Superior temporal gyrus (tissue), 1 donor: Measurements from ENCODE around the gene AATF.

Experiments
- DNase-seq: peaks from one replicate; pipeline ENCODE4 v3.0.0-alpha.2; 2016; ENCODE audit errors: extremely low spot score

Gene AATF, protein sequence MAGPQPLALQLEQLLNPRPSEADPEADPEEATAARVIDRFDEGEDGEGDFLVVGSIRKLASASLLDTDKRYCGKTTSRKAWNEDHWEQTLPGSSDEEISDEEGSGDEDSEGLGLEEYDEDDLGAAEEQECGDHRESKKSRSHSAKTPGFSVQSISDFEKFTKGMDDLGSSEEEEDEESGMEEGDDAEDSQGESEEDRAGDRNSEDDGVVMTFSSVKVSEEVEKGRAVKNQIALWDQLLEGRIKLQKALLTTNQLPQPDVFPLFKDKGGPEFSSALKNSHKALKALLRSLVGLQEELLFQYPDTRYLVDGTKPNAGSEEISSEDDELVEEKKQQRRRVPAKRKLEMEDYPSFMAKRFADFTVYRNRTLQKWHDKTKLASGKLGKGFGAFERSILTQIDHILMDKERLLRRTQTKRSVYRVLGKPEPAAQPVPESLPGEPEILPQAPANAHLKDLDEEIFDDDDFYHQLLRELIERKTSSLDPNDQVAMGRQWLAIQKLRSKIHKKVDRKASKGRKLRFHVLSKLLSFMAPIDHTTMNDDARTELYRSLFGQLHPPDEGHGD

GRCh38 chr17:36948717-36949460 is at the start of gene AATF:
AATF (plus strand) TSS chr17:36948954; CDS start chr17:36949126, 172 bp downstream.
- peak; percentile 98 for DNase-seq

DNA sequence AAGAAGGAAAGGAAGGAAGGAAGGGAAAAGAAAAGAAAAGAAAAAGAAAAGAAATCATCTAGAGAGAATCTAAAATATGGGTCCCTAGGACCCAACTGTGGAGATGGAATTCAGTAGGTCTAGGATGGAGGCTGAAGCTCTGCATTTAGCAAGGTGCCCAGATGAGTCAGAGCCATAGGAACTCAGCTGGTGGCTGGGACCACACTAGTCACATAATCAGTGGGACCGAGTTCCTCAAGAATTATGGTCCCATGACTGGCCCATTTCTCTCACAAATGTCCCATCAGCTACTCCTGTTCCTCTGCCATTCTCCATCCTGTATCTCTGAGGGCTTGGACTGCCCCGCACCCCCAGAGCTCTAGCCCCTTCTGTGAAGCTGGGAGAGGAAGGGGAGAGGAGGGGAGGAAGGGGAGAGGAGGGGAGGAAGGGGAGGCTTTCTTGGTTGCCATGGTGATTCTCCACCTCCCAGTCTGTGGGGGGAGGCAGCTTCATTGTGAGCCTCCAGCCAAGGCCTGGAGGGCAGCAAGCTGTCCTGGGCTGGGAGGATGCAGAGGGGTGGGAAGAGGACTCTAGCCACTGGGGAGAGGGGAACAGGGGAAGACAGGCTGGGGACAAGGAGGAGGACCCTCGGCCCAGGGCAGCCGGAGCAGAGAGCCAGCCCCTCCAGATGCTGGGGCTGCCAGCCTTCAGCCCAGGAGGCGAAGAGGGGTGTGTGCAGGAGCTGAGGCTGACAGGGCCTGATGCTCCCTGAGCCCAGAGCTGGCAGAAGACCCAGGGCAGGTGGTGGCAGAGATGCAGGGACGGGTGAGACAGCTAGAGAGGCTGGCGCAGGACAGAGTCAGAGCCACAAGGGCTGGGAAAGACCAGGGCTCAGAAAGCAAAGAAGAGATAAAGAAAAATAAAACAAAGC is 49.2 kb upstream of the AATF start:
- DNase-seq: no peak

GRCh38 chr17:36900160-36900512 is 48.6 kb upstream of the AATF start:
- DNase-seq: no peak

- DNase-seq: no peak
These were observed 47.2 kb upstream of the AATF start for GRCh38 chr17:36901506-36901905.

DNA sequence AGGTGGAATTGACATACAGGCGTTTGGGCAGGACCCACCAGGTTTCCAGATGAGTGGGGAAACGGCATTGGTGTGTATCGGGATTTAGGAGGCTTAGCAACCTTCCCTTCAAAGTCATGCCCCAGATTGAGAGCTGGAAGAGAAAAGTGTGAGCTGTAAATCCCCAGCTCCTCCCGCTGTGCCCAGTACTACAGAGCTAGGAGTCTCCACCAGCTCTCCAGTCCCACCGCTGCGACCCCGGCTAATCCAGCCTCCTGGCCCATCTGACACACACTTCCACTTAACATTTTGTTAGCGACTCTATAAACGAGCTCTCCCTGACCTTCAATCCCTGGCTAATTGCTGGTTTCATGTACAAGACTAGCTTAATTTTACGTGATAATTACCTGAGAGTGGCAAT is 41.3 kb upstream of the AATF start:
- DNase-seq: no peak

DNA sequence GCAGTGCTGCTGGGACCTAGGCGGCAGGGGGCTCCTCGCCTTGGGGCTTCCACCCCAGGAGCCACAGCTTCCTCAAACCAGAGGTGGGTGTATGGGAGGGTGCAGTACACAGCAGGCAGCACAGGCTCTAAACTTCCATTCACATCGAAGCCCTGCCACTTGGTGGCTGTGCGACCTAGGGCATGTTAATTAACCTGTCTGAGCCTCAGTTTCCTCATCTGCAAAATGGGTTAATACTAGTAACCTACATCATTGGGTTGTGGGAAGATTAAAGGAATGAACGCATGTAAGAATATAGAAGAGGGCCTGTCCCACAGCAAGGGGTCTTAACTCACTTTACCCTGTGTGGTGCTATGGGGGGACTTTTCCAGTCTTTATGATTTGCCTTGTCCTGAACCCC is 38.2 kb upstream of the AATF start:
- no peak for DNase-seq

DNA sequence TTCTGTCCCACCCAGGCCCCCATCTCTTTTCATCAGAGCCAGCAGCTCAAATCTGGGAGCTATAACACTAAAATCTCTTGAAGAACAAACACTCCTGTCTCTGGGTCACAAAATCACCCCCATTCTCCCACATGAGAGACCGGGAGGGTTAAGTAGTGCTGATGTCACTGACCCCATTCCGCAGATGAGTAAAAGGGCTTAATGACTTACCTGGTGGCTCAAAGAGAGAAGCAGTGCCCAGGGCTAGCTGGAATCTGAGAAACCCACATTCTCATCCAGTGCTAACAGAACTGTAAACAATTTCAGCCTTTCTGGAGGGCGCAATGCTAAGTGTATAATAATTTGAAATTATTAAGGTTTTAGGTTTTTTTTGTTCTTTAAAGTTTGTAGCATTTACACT is 37.8 kb upstream of the AATF start:
- DNase-seq: no peak

GRCh38 chr17:36913132-36913531 is 35.6 kb upstream of the AATF start:
- DNase-seq: no peak

- DNase-seq: no peak
These were observed 30.5 kb upstream of the AATF start for GRCh38 chr17:36918211-36918691.

DNA sequence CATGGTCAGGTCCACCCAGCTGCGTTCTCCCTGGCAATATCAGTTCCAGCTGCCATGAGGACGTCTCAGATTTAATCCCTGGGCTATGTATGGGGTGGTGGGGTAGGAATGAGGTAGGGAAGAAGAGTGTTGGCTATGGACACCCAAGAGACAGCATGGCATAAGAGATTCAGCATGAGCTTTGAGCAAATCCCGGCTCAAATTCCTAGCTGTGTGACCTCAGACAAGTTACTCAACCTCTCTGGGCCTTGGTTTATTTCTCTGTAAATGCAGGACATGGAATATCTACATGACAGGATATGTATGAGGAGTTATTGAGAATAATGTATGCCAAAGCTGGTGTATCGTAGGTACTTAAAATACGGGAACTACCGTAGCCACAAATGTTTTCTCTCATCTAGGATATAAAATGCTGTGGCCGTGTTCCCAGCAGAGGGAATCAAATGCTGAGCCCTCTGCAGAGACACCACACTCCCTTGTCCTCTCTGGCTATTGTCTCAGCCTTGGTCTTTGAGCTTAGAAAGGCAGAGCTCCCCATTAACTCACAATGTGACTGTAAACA is 29.3 kb upstream of the AATF start:
- no peak for DNase-seq

DNA sequence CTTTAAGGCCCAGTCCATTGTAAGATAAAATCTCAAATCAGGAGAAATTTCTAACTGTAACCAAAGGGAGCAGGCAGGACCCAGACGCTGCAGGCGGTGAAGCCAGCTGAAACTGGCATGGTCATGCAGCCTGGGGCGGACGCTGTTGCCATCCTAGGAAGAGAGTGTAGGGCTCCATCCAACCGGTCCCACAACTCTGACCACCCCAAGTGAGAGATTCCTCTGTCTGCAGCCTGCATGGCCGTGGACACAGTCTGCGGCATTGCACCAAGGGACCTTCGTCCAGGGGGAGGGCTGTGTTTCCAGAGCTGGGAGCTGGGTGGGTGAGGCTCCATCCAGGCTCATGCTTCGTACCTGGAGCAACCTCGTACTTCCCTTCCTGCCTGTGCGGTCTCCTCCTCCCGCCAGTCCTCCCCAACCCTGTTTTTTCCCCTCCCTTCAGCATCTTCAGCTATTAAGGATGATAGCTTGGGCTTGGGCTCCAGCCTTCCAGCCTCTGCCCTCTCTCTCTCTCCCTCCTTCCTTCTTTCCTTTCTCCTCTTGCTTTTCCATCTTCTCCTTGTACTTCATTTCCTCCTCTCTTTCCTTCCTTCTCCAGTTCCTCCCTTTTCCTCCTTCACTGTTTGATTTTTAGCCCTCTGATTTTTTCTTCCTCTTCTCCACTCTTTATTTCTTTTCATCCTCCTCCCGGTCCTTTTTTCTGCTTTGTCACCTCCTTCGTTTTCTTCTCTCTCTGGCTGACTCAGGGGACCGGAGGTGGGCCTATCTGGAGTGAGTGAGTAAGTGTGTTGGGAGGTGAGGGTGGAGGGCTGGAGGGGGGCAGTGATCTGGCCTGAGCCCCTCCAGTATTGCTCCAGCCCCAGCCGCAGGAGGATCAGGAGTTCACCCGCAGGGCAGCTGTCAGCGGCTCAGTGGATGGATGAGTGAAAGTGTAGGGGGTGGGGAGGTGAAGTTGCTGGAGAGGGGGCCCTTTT is 28.4 kb upstream of the AATF start:
- no peak for DNase-seq

DNA sequence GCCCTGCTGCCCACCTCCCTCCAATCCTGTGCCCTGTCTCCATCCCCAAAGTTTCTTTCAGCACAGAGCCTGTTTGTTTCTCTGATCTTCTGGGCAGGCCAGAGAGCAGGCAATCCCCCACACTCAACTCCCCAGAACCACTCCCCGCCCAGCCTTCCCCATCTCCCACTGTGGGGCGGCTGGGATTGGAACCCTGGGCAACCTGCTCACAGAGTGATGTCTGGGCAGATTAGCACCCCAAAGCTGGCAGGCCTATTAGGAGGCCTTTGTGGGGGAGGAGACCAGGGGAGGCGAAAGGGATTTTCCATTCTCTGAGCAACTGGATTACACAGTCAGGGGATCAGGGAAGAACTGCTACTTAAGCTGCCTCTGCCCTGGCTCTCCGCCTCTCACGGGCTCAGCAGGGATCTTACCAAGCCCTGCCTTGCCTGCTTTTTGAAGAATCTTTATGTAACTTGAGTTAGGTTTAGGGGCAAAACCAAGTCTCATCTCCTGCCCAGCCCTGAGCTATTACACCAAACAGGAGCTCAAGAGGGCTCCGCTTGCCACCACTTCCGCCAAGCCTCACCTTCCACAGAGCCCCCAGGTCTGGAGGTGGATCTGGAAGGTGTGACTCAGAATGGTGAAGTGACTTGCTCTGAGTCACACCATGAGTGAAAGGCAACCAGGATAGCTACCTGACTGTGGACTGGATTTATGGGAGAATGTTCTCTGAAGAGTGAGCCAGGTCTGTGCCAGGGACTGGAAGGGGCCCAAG is 27.5 kb upstream of the AATF start:
- no peak for DNase-seq

GRCh38 chr17:36922175-36922574 is 26.6 kb upstream of the AATF start:
- no peak for DNase-seq

DNA sequence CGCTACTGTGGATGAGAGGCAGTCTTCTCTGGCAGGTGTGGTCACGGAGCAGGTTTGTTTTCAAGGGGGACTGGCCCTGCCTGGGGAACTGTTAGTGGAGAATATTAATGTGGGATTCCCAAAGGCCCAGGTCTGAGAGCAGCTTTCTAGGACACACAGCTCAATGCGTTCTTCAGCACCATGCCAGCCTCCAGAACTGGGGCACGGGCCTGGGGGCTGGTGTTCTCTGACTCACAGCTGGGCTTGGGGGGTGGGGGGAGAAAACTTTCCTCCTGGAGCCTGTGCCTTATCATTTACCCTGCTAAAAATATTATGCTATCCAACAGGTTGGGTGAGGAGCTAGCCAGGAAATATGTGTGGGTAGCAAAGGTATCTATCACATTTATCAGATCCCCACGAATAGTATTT is 24.9 kb upstream of the AATF start:
- no peak for DNase-seq

DNA sequence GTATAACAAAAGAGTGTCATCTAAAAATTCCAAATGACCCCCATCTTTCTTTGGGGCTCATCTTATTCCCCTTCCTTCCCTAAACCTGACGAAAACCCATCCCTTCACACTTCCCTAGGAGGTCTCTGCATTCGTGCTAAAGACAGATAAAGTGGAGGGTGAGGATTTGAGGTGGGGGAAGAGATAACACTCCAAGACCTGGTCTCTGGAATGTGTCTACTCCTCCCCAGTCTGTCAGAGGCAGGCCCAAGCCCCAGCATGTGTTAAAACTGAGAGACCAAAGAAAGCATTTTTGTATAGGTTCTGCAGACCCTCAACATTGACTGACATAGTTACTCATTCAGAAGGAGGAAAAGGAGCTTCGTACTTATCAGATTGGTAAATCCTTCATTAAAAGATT is 22.5 kb upstream of the AATF start:
- no peak for DNase-seq

DNA sequence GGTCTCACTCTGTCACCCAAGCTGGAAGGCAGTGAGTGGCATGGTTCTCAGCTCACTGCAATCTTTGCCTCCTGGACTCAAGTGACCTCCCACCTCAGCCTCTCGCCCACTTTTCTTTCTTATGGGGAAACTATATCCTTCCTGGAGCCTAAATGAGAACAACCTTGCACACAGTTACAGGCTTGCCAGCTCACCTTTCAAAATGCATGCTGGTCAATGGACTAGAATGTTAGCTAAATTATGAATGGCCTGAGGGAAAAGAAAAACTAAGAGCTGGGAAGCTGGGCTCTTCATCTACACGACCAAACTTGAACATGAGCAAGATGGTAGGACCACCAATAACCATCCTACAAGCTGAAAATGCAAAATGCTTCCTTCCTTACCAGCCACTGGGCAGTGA is 22.1 kb upstream of the AATF start:
- DNase-seq: no peak

GRCh38 chr17:36928471-36929345 is 20.0 kb upstream of the AATF start:
- DNase-seq: no peak

DNA sequence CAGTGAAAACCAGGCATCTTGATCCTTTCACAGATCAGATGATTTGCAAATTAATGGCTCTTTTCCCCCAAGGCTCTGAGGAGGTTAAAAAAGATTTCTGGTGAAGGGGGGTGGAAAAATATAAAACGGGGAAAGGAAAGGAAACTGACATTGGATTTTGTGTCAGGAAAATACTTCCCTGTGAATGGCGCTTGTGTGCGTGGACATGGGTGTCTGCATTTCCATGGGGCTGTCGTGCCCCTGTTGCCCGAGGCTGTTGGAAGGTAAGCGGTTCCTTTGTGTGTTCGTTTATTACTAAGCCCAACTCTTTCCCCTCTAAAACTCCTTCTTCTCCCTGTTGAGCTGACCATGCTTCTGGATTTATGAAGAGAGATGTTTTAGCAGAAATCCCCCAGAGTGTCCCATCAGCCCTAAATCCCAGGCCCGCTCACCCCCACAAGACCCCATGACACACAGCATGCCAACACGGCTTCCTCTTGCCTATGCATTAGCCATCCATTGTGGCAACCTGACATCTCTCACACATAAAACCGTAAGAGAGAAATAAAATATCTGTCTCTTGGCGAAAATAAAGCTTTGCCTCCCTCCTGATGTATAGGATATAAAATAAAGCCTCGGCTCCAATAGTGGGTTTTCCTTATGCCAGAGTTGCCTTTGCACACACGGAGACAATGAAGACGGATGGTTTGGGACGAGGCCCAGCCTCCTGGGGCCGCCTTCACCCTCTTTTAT is 18.7 kb upstream of the AATF start:
- no peak for DNase-seq
